HUES6 (cell line): ENCODE results near the gene NDUFAF3.
A peak's percentile ranks its signal among the peaks of the same experiment; 100 is the strongest.
"Not testable (repeated sequence)": the region's sequence is repeated elsewhere in the genome, so short reads cannot be mapped to it uniquely, and the experiment has no call there.

Experiments
- H3K27ac ChIP-seq: 2 replicates; pipeline ENCODE4 v1.7.0; 2013; ENCODE audit warnings: low read depth, mild to moderate bottlenecking, low read length, inconsistent platforms
- H3K27me3 ChIP-seq: 2 replicates; pipeline ENCODE4 v1.6.1; 2013; ENCODE audit warnings: low read length; ENCODE audit not compliant: control insufficient read depth, insufficient read depth
- H3K36me3 ChIP-seq: 2 replicates; pipeline ENCODE4 v1.6.1; 2013; ENCODE audit warnings: low read length; ENCODE audit not compliant: control insufficient read depth, insufficient read depth
- H3K4me1 ChIP-seq: 2 replicates; pipeline ENCODE4 v1.6.1; 2013; ENCODE audit warnings: low read length; ENCODE audit not compliant: control insufficient read depth, insufficient read depth
- H3K4me3 ChIP-seq: 2 replicates; pipeline ENCODE4 v1.5.1; 2013; ENCODE audit warnings: low read depth, low read length
- H3K9ac ChIP-seq: one replicate; pipeline ENCODE4 v1.6.1; 2013; ENCODE audit warnings: mild to moderate bottlenecking, low read length
- H3K9me3 ChIP-seq: 2 replicates; pipeline ENCODE4 v1.6.1; 2013; ENCODE audit warnings: low read depth, low read length; ENCODE audit not compliant: control insufficient read depth, insufficient read depth

Gene NDUFAF3

GRCh38 chr3:49004352-49005302, 17.3 kb upstream of the NDUFAF3 start:
- no peak overlapping the region for H3K27ac ChIP-seq

GRCh38 chr3:49005303-49005680, 16.6 kb upstream of the NDUFAF3 start:
- Histone ChIP-seq H3K9ac (no peak overlapping the region), H3K36me3 (0 out of 2 replicates have a peak, but pooled peaks cover 4% of the 10 kb centered on the region), H3K27ac (no peak overlapping the region), H3K9me3 (no peaks in the 10 kb centered on the region), H3K4me1 (peaks cover 11% of the 10 kb centered on the region), H3K27me3 (peaks cover 13% of the 10 kb centered on the region; the same call in 1 of the 2 replicates), H3K4me3 (no peak overlapping the region)

More at GRCh38 chr3:49004352-49005302, 17.3 kb upstream of the NDUFAF3 start:
- H3K4me1 ChIP-seq: peaks cover 16% of the 10 kb centered on the region
- no peak overlapping the region for H3K4me3 ChIP-seq
- H3K27me3 ChIP-seq: peaks cover 13% of the 10 kb centered on the region; the same call in 1 of the 2 replicates
- 0 out of 2 replicates have a peak, but pooled peaks cover 4% of the 10 kb centered on the region for H3K36me3 ChIP-seq
- H3K9ac ChIP-seq: no peak overlapping the region
- no peaks in the 10 kb centered on the region for H3K9me3 ChIP-seq

DNA sequence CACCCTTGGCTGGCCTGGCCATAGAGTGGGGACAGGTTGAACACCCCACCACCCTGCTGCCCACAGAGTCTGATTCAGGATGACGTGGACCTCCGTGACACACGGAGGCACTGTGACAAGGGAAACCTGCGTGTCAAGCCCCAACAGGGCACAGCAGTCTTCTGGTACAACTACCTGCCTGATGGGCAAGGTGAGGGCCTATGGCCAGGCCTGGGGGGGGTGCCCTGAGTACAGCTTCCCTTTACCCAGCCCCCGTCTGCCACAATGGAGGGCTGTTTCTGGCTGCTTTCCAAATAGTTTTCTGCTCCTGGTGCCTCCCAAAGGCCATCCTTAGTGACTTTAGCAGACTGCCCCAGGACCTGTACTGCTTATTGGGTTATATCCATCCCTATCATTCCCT, 15.9 kb upstream of the NDUFAF3 start:
- H3K4me1 ChIP-seq: peaks cover 11% of the 10 kb centered on the region
- peaks cover 13% of the 10 kb centered on the region; the same call in 1 of the 2 replicates for H3K27me3 ChIP-seq
- H3K27ac ChIP-seq: no peak overlapping the region
- 0 out of 2 replicates have a peak, but pooled peaks cover 4% of the 10 kb centered on the region for H3K36me3 ChIP-seq
- H3K9ac ChIP-seq: peak overlapping the region; percentile 86
- H3K9me3 ChIP-seq: no peaks in the 10 kb centered on the region
- H3K4me3 ChIP-seq: peak overlapping the region; percentile 95

- Histone ChIP-seq H3K9ac (peak overlapping the region; percentile 86), H3K36me3 (peaks cover 7% of the 10 kb centered on the region), H3K4me1 (peaks cover 11% of the 10 kb centered on the region), H3K27ac (0 out of 2 replicates have a peak overlapping the region, but pooled peaks have one; percentile 10), H3K4me3 (peak overlapping the region; percentile 95), H3K27me3 (peaks cover 13% of the 10 kb centered on the region; the same call in 1 of the 2 replicates), H3K9me3 (no peaks in the 10 kb centered on the region)
Observed at GRCh38 chr3:49006408-49007067, 15.4 kb upstream of the NDUFAF3 start.

GRCh38 chr3:49007068-49007770, 14.7 kb upstream of the NDUFAF3 start, which contains the start of gene WDR6:
WDR6 (plus strand) TSS chr3:49007391; CDS start chr3:49007432, 41 bp downstream.
- H3K9me3 ChIP-seq: no peaks in the 10 kb centered on the region
- peaks cover 13% of the 10 kb centered on the region; the same call in 1 of the 2 replicates for H3K27me3 ChIP-seq
- H3K4me3 ChIP-seq: peak within 1 kb of the TSS; percentile 95
- H3K4me1 ChIP-seq: peaks cover 11% of the 10 kb centered on the region
- H3K36me3 ChIP-seq: peaks cover 14% of the 10 kb centered on the region
- peak within 1 kb of the TSS; percentile 98 for H3K9ac ChIP-seq
- peak within 1 kb of the TSS; percentile 98 for H3K27ac ChIP-seq

DNA sequence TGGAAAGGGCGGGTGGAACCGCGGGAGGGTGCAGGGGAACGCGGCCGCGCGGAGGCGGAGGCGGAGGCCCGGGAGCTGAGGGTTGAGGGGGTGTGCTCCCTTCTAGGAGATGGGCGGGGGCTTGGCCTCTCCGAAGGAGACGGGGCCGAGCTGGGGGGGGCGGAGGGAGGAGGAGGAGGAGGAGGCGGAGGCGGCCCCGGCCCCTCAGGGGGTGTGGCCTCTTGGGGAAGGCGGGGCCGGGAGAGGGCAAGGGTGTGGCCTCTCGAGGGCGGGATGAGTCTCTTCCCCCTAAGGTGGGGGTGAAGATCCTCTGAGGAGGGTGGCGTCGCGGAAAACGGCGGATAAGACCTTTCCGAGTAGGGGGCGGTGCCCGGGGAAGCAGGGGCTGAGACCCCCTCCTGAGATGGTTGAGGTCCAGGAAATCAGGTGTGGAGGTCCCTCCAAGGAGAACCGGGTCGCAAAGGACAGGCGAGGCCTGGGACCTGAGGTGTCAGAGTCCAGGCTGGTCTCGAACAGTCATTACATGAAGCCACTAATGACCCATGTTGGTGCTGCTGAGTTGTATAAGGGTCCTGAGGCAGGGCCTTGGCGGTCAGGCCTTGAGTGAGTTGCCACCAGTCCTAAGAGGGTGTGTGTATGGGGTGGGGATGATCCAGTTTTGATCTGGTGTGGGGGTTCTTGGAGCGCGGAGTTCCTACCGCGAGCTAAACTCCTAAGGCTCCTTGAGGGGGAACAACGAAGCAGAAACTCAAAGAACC, 14.0 kb upstream of the NDUFAF3 start:
- H3K4me3 ChIP-seq: peak overlapping the region; percentile 95
- H3K4me1 ChIP-seq: peaks cover 11% of the 10 kb centered on the region
- peak overlapping the region; percentile 98 for H3K27ac ChIP-seq

GRCh38 chr3:49008627-49009026, 13.3 kb upstream of the NDUFAF3 start:
- Histone ChIP-seq H3K4me3 (peak overlapping the region; percentile 95), H3K9ac (peak overlapping the region; percentile 73), H3K4me1 (peaks cover 11% of the 10 kb centered on the region)

More for the DNA sequence above, 14.0 kb upstream of the NDUFAF3 start:
- Histone ChIP-seq H3K27me3 (peaks cover 11% of the 10 kb centered on the region; the same call in 1 of the 2 replicates), H3K9ac (peak overlapping the region; percentile 98), H3K9me3 (no peaks in the 10 kb centered on the region), H3K36me3 (peaks cover 21% of the 10 kb centered on the region)

DNA sequence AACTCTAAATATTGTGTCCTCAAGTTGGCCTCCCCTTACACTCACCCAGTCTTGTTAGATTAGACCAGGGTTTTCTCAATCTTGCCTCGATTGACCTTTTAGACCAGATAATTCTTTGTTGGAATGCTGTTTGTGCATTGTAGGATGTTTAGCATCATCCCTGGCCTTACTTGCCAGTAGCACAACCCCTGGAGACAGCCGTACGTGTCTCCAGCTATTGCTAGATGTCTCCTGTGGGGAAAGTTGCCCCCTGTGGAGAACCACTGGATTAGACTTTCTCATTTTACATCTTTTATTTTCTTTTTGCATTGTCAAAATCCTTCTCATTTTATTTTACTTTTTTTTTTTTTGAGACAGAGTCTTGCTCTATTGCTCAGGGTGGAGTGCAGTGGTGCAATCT, 12.5 kb upstream of the NDUFAF3 start:
- H3K27ac ChIP-seq: no peak overlapping the region
- peaks cover 11% of the 10 kb centered on the region for H3K4me1 ChIP-seq

More at GRCh38 chr3:49008627-49009026, 13.3 kb upstream of the NDUFAF3 start:
- H3K27ac ChIP-seq, H3K9me3 ChIP-seq: not testable (repeated sequence)
- peaks cover 11% of the 10 kb centered on the region; the same call in 1 of the 2 replicates for H3K27me3 ChIP-seq
- H3K36me3 ChIP-seq: peaks cover 28% of the 10 kb centered on the region

DNA sequence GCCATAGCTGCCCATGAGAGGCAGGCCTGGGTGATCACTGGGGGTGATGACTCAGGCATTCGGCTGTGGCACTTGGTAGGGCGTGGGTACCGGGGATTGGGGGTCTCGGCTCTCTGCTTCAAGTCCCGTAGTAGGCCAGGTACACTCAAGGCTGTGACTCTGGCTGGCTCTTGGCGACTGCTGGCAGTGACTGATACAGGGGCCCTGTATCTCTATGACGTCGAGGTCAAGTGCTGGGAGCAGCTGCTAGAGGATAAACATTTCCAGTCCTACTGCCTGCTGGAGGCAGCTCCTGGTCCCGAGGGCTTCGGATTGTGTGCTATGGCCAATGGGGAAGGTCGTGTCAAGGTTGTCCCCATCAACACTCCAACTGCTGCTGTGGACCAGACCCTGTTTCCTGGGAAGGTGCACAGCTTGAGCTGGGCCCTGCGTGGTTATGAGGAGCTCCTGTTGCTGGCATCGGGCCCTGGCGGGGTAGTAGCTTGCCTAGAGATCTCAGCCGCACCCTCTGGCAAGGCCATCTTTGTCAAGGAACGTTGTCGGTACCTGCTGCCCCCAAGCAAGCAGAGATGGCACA, 9.4 kb upstream of the NDUFAF3 start:
- H3K36me3 ChIP-seq: peaks cover 57% of the 10 kb centered on the region
- H3K27me3 ChIP-seq: no peaks in the 10 kb centered on the region
- H3K9me3 ChIP-seq: no peaks in the 10 kb centered on the region
- H3K4me3 ChIP-seq: no peak overlapping the region
- no peak overlapping the region for H3K27ac ChIP-seq
- H3K4me1 ChIP-seq: peaks cover 9% of the 10 kb centered on the region; the same call in 1 of the 2 replicates
- no peak overlapping the region for H3K9ac ChIP-seq

More for the DNA sequence above, 12.5 kb upstream of the NDUFAF3 start:
- peaks cover 35% of the 10 kb centered on the region for H3K36me3 ChIP-seq
- no peak overlapping the region for H3K4me3 ChIP-seq
- peaks cover 11% of the 10 kb centered on the region; the same call in 1 of the 2 replicates for H3K27me3 ChIP-seq
- no peak overlapping the region for H3K9ac ChIP-seq
- H3K9me3 ChIP-seq: no peaks in the 10 kb centered on the region
